Heart left ventricle (tissue), 13 donors: ENCODE data around the gene RHOA.

Experiments used
- POLR2A ChIP-seq, 2 donors: fragments of 450-650 bp; IDR thresholded peaks; one replicate each; pipeline ENCODE4 v1.6.1; 2017; ENCODE audit warnings: antibody characterized with exemption in 2 of 2, mild to moderate bottlenecking in 2 of 2, moderate library complexity in 2 of 2
- TF ChIP-seq, protein P1 (sequence below), 12 donors: fragments of 200-600 bp; sonication (generic) in 4 of 12; IDR thresholded peaks; one replicate each; pipeline versions ENCODE4 v1.5.0 to v1.8.0; 2018 to 2022; ENCODE audit warnings: antibody characterized with exemption in 12 of 12, mild to moderate bottlenecking in 5 of 12
- donor health status: ischemic (EF 13 %, LVEDD 7.1; RV severe dilation, severe dysfunction).
- donor health status: DM: no; HTN: yes; CAD: no.
- donor health status: DM: no; HTN: no; CAD: no.
- donor health status: ischemic (EF 25% LVEDD 6.9; RV normal size, moderate dysfunction).
- donor health status: ischemic (EF 25% LVEDD 5.7; RV mildly dilated, moderate dysfunction).
- donor health status: ischemic (EF 35%, LVEDD 5.7; RV mildly dilated, moderate dysfunction).
- donor health status: nonischemic (EF 11% LVEDD 7.7; RV severe dilation, severe dysfunction).
- donor health status: DM: yes; HTN: yes; CAD: no.
- donor health status: PGD.
- donor health status: ischemic (EF 29% LVEDD 5.4; RV normal size, mild dysfunction).
- donor health status: nonischemic (EF 23%, LVEDD 6.1; RV moderate dilation, normal function).

DNA sequence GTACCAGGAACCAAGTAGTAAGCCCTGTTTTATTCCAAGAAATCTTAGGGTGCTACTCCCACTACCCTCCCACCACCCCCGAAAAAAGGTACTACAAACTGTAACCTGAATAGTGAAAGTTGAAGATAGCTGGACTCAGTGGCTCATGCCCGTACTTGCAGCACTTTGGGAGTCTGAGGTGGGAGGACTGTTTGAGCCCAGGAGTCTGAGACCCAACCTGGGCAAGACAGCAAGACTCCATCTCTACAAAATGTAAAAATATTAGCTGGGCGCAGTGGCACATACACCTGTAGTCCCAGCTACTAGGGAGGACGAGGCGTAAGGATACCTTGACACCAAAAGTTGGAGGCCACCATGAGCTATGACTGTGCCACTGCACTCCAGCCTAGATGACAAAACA is 7.9 kb downstream of the RHOA start:
- TF ChIP-seq, protein P1, sequence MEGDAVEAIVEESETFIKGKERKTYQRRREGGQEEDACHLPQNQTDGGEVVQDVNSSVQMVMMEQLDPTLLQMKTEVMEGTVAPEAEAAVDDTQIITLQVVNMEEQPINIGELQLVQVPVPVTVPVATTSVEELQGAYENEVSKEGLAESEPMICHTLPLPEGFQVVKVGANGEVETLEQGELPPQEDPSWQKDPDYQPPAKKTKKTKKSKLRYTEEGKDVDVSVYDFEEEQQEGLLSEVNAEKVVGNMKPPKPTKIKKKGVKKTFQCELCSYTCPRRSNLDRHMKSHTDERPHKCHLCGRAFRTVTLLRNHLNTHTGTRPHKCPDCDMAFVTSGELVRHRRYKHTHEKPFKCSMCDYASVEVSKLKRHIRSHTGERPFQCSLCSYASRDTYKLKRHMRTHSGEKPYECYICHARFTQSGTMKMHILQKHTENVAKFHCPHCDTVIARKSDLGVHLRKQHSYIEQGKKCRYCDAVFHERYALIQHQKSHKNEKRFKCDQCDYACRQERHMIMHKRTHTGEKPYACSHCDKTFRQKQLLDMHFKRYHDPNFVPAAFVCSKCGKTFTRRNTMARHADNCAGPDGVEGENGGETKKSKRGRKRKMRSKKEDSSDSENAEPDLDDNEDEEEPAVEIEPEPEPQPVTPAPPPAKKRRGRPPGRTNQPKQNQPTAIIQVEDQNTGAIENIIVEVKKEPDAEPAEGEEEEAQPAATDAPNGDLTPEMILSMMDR (IDR thresholded peaks at IDR 0.05): no peak
- no peak for TF ChIP-seq POLR2A (IDR thresholded peaks at IDR 0.05)
